ENCODE data around the gene HDGFL2.

The HDGFL2 gene

GRCh38 chr19:4471403-4472173 lies 509 bp upstream of the HDGFL2 start:
- peak; percentile 100 for DNase-seq (ENCODE audit: low read depth)

- DNase-seq (ENCODE audit: low read depth): no peak
Observed at GRCh38 chr19:4473011-4473762, 1.1 kb downstream of the HDGFL2 start.

GRCh38 chr19:4473763-4474513 lies 1.8 kb downstream of the HDGFL2 start:
- peak; percentile 24 for DNase-seq (ENCODE audit: low read depth)

- DNase-seq (ENCODE audit: low read depth): peak; percentile 80
Observed at GRCh38 chr19:4474514-4475022, 2.5 kb downstream of the HDGFL2 start.

GRCh38 chr19:4477034-4477801 lies 5.1 kb downstream of the HDGFL2 start:
- DNase-seq (ENCODE audit: low read depth): no peak

- no peak for DNase-seq (ENCODE audit: low read depth)
Observed at GRCh38 chr19:4482721-4483364, 10.7 kb downstream of the HDGFL2 start.

- no peak for DNase-seq (ENCODE audit: low read depth)
Observed at GRCh38 chr19:4483385-4483784, 11.3 kb downstream of the HDGFL2 start.

GRCh38 chr19:4487572-4487971 lies 15.5 kb downstream of the HDGFL2 start:
- DNase-seq (ENCODE audit: low read depth): no peak

GRCh38 chr19:4488496-4488895 lies 16.4 kb downstream of the HDGFL2 start:
- DNase-seq (ENCODE audit: low read depth): no peak

GRCh38 chr19:4491446-4491845 lies 19.3 kb downstream of the HDGFL2 start:
- DNase-seq (ENCODE audit: low read depth): no peak

GRCh38 chr19:4492337-4493103 lies 20.4 kb downstream of the HDGFL2 start:
- no peak for DNase-seq (ENCODE audit: low read depth)

- DNase-seq (ENCODE audit: low read depth): no peak
Observed at GRCh38 chr19:4493104-4493928, 21.2 kb downstream of the HDGFL2 start.

- no peak for DNase-seq (ENCODE audit: low read depth)
Observed at GRCh38 chr19:4493929-4494690, 22.0 kb downstream of the HDGFL2 start.

GRCh38 chr19:4494691-4495064 lies 22.6 kb downstream of the HDGFL2 start:
- DNase-seq (ENCODE audit: low read depth): no peak

GRCh38 chr19:4495471-4495870 lies 23.4 kb downstream of the HDGFL2 start:
- DNase-seq (ENCODE audit: low read depth): no peak

- no peak for DNase-seq (ENCODE audit: low read depth)
Observed at GRCh38 chr19:4496304-4496703, 24.2 kb downstream of the HDGFL2 start.

- no peak for DNase-seq (ENCODE audit: low read depth)
Observed at GRCh38 chr19:4497770-4498389, 25.8 kb downstream of the HDGFL2 start.

GRCh38 chr19:4498694-4499093 lies 26.6 kb downstream of the HDGFL2 start:
- no peak for DNase-seq (ENCODE audit: low read depth)

All from EH (cell line).